CD4-positive, alpha-beta T cell treated with Interleukin-17A for 4 hours (primary cell): ENCODE data around the gene CARD18.
"Not testable (repeated sequence)": the region's sequence is repeated elsewhere in the genome, so short reads cannot be mapped to it uniquely, and the experiment has no call there.

Source experiments
- DNase-seq: peaks from one replicate; pipeline ENCODE4 v3.0.0-alpha.2; 2020; ENCODE audit warnings: mixed read lengths

The CARD18 gene

DNA sequence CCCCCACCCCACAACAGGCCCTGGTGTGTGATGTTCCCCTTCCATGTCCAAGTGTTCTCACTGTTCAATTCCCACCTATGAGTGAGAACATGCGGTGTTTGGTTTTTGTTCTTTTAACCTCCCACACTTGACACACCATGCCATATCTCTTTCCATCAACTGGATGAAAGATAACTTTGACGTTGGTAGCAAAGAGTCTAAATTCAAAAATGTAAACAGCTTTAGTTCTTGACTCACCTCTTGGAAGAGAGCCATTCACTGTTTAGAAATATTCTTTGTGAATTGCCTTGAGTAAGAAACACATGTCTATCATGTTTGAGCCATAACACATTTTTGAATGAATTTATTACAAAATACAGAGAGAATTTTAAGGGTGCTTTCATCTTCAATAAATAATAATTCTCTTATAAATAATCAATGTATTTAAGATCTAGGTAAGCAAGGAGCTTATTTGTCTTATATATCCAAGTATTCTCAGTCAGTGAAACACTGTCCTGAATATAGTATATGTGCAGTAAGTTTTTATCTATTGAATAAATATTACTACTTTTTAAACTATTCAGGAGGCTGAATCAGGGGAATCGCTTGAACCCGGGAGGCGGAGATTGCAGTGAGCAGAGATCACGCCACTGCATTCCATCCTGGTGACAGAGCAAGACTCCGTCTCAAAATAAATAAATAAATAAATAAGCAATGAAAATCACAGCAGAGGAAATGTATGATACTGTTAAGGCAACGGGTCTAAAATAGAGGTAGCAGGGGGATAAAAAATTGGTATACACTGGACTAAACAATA, 6.7 kb downstream of the CARD18 start:
- no peak for DNase-seq

DNA sequence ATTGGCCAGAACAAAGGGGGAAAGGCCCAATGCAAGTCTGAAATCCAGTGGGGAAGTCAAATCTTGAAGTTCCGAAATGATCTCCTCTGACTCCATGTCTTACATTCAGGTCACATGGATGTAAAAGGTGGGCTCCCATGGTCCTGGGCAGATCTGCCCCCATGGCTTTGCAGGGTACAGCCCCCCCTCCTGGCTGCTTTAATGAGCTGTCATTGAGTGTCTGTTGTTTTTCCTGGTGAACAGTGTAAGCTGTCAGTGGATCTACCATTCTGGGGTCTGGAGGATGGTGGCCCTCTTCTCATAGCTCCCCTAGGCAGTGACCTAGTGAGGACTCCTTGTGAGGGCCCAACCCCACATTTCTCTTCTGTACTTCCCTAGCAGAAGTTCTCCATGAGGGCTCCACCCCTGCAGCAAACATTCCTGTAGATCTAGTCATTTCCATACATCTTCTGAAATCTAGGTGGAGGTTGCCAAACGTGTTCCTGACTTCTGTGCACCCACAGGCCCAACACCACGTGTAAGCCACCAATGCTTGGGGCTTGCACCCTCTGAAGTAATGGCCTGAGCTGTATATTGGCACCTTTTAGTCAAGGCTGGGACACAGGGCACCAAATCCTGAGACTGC, 9.3 kb downstream of the CARD18 start:
- DNase-seq = peak; percentile 11

DNA sequence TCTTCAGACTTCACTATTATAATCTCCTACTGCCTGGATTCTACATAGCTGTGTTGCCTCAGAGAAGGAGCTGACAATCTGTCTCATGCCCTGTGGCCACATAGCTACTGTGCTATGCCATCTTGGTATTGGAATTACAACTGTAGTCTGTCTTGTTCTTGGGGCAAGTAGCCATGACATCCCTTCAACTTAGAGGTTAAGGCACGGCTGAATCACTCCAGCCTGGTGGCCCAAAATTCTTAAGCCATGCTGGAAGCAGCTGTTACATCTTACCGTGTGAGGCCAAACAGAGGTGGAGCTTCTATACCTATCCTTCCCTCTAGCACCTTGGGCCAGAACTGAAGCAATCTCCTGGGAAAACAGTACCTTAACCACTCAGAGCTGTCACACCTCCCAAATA, 14.8 kb downstream of the CARD18 start:
- no peak for DNase-seq

DNA sequence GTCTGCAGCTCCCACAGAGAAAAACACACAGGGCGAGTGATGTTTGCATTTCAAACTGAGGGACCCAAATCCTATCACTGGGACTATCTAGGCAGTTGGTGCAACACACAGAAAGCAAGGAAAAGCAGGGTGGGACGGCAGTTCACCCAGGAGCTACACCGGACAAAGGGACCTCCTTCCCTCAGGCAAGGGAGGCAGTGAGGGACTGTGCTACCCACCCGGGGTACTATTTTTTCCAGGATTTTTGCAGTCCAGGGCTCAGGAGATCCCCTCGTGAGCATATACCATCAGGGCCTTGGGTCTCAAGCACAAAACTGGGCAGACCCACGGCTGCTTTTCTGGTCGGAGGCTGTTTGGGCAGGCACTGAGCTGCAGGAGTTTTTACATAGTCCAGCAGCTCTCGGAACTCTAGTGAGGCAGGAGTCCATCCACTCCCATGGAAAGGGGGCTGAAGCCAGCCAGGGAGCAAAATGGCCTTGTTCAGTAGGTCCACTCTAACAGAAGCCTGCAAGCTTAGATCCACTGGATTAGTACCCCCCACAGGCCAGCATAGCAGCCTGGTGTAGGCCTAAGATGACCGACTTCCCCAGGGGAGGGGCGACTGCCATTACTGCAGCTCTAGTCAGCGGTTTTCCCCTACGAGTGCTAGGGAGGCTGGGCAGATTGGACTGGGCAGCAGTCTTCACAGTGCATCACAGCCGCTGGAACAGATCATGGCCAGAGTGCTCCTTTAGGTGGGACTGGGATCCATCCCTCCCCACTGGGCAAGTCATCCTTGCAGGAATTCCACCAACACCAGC, 28.2 kb downstream of the CARD18 start:
- DNase-seq = no peak

DNA sequence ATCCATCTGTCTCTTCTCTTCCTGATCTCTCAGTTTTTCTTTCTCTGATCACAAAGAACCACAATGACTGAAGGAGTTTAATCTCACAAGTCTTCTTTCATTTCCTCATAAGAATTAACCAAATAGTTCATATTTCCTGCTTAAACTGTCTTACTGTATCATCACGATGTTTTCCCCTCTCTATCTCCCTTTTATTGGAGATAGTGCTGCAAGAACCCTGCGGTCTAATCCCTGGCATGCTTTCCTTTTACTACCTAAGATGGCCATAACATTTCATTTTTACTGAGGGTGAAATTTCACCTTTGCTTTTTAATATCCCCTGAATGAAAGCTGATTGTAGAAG, 28.9 kb downstream of the CARD18 start:
- no peak for DNase-seq

DNA sequence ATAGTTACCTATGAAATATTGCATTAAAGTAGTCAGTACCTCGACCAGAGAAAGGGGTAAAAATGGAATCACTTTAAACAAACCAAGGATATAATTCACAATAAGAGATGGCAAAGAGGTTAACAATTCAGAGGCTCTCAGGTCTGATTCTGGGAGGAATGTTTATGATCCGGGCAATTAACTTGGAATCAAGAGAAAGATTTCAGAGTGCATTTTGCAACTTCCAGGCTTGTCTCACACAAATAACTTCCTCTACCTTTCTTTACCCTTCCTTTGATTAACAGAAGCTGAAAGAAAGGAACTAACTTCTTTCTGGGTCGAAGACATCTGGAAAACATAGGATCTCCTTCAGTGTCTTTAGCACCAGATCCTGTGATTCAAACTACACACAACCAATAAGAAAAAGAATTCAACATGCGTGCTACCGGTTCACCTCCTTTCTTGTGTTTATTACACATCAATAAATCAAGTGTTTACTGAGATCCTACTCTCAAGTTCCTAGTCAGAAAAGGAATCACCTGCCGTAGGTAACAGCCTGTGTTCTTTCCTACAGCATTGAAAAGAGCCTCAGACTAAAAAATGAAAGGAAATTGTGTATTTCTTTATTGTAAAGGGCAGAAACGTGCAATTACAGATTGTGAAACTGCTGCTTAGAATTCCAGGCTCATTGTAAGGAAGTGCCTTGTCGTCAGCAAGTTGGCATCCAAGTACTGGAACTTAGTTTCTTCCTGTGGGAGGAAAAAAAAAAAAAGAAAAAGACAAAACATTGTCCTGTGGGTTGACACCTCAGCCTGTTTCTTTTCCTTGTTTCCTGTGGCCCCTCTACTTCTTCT, 29.5 kb downstream of the CARD18 start:
- DNase-seq = no peak

DNA sequence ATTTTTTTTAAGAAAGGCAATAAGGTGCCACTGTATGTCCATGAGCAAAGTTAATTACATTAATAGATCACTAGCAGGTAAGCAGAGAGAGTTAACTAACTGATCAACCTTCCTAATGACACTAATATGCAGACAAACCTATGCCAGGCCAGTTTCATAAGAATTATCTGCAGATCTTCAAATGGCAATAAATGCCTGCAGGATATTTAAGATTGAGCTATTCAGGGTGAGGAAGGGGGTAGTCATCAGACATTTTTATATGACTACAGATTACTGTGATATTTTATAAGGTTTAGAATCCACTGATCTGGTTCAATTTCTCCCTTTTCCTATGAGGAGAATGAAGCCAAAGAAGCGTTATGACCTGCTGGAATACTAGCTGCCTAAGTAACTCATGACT, 30.2 kb downstream of the CARD18 start:
- no peak for DNase-seq

DNA sequence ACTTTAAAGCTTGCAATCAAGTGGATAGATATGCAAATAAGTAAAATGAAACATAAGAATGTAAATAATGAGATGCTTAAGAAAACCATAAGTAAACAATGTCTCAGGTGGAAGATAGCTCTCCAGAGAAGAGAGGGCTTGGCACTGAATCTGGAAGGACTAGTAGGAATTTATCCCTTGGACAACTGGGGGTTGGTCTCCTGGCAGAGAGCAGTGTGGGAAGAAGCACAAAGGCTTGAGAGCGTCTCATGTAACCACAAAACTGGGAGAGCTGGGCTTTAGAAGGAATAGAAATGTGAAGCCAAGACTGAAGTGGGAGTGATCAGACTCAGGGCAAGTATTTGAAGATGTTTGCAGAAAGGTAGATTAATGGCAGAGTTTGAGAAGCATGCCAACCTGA, 31.3 kb downstream of the CARD18 start:
- no peak for DNase-seq

DNA sequence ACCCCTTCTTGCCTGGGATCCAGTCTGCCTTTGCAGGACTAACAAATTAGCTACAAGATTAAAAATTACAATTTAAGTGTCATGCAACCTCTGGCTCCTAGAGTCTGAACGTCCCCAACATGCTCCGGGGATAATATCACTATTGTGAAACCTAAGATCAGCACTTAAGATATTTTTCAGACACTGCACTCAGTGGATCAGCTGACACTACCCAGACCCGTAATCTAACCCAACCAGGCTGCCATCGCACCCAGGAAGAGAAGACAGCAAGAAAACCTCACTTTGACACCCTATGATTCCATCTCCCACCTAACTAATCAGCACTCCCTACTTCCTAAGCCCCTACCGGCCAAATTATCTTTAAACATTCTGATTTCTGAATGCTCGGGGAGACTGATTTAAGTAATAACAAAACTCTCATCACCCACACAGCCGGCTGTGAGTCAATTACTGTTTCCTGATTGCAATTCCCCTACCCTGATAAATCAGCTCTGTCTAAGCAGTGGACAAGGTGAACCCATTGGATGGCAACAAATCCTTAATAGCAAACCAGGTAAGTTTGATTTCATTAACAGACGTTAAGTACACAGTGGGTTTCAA, 32.2 kb downstream of the CARD18 start:
- DNase-seq = not testable (repeated sequence)

DNA sequence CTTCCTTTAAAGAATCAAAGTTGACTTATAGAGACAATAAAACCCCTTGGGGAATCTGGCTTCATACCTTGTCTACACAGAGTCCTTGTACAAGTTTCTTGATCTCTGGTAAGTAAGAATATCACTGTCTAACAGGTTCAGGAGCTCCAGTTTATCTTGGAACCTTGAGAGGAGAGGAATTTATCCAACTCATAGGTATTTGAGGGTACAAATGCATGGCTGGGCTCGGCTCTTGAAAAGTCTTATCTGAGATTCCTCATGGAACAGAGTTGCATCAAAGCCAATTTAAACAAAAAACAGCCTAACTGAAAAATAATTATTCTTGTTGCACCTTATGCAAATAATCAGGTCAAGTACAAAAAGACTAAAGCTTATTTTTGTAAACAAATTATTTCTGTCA, 33.4 kb downstream of the CARD18 start:
- DNase-seq = no peak

DNA sequence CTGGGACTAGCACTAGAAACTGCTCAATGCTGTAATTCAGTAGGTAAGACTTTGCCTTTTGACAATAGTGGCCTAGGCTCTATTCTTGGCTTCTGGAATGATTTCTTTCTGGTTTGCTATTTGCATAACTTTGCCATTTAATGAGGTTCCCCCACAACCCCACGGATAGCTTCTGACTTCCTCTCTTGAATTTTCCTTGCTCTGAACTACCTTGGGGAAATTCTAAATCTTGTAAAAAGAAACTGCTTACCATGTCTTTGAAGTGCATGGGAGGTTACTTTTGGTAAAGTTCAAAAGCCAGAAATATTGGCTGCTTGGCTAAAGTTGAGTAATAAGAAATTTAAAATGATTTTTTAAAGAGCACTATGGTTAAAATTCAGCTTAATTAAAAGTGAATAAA, 35.3 kb downstream of the CARD18 start:
- no peak for DNase-seq

DNA sequence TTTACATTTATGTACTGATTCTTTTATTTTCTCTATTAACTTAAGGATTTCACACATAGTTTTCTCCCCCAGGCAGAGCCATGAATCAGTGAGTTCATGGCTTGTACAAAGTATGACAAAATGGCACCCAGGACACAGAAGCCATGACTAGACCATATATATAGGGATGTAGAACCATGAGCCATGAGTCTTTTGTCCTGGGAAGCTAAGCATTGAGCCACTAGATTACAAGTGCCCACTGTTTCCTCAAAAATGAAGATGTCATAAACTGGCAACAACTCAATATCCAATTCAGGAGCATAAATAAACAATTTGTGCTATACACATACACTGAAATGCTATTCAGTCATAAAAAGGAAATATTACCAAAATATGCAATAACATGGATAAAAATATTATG, 36.2 kb downstream of the CARD18 start:
- DNase-seq = no peak

DNA sequence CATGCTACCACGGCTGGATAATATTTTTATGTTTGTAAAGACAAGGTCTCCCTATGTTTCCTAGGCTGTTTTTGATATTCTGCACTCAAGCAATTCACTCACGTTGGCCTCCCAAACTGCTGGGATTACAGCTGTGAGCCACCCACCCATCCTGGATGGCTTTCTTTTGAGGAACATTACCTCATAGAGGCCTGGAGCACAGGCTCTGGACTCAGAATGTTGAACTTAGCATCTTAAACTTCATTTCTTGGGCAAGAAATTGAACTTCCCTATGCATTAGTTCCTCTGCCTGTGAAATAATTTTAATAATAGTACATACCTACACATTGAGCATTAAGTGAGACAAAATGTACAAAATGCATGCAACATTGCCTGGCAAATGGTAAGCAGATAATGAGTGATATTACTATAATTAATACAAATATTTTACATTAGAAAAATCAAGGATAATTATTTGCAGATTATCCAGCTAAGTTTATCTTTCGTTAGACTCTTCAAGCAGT, 37.4 kb downstream of the CARD18 start:
- not testable (repeated sequence) for DNase-seq

DNA sequence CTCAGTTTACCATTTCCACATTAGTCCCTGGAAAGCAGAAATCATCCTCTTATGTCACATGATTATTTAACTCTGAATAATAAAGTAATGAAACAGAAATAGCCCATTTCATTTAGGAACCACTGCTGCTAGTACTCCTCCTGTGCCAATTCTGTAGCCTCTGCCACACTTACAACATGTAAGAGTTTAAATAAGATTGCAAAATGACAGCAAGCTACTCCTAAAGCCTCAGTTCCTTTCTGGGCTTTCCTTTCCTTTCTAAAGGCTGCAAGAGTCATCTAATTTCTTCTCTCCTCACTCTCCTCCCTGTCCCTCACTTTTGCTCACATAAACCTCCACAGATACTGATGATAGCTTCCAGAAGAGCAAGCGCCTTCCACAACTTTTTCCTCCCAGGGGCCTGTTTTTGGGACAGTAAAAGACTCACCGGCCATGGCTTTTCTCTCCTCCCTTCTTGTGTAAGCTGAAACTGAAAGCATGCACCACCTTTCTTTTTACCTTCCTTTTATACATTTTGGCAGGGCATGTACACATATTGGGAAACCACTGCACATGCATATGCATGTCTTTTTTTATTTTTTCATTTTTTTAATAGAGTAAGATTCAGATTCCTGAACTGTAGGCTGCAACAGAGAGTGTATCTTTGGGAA, 38.5 kb downstream of the CARD18 start:
- no peak for DNase-seq

DNA sequence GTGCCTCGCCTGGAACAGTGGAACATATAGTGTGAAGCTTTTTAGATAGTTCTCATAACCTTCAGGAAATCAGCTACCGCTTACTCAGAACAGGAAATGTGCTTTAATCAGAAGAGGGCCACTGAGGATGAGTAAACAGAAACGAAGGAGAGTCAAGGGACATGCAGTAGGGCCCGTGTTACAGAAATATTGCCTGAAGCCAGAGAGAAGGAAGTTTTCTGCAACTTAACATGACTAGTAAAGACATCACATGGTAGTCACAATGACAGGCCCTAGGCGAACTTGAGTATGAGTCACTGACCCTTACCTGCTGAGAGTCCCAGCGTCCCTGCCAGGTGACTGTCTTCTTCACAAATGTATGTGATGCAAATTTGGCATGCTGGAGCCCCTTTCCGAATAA, 39.4 kb downstream of the CARD18 start:
- DNase-seq = peak; percentile 51

DNA sequence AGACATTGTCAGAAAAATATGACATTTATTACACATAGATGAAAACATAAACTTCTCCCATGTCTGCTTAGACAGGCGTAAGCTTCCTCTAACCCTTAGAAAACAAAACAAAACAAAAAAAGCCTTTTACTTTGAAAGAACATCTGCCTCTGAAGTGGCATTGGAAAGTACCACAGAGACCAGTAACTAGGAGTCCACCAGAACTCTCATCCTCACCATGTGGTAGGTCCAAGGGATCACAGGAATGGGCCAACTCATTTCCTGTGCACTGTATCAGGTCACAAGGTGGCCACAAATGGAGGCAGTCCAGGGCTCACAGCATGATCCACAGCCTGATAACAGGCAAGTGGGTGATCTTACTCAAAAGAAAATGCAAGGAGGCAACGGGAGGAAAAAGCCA, 40.0 kb downstream of the CARD18 start:
- not testable (repeated sequence) for DNase-seq

DNA sequence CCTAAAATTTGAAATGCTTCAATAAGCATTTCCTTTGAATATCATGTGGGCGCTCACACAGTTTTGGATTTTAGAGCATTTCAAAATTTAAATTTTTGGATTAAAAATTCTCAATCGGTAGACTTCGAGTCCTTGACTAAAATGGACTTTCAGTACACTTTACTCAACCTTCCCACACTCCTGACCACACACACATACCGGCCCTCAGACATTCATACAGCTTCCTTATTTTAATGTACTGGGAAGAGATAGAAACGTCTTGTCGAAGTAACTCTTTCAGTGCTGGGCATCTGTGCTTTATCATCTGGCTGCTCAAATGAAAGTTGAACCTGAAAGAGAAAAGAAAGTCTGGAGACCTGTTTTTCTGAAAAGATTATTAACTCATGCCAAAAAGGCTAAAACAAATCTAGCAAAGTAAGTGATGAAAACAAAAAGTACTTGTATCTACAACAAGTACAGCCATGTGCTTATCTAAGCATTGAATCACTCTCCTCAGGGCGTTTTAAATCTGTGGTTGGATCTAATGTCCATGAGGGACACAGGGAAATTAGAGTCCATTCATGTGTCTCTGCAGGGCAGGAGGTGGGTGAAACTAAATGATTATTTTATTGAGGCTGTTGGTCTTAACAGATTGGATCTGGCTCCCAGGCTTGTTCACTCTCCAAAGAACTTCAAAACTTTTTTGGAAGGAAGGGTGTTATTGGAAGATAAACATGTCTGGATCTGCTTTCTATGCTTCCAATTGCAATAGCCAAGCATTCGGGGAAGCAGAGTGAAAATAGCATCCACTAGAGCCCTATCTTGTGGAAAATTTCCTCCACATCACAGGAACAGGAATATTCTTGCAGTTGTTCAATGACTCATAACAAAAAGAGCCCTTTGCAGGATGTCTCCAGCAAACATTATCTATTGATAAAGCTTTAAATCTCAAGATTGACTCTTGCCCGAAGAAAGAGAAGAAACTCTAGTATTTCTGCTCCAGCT, 47.0 kb downstream of the CARD18 start:
- no peak for DNase-seq
